ENCODE data around the gene P4HA3. TPM values are rescaled to one million over a fixed set of nuclear protein-coding genes. Genes with fewer than 3 reads are reported as not detected.

The P4HA3 gene
- total RNA-seq, 1 experiment from 2014 or later, result 0.13 TPM

- DNase-seq (ENCODE audit: low spot score), result no peak
- CTCF ChIA-PET, result interaction anchor here (1.1 kb wide), 1 partner anchor 170 kb away, joined by 5 read pairs; no protein-coding TSS in a partner anchor
Observed at GRCh38 chr11:74279256-74279655, 32.2 kb downstream of the P4HA3 start.

GRCh38 chr11:74278721-74279161 lies 32.7 kb downstream of the P4HA3 start:
- CTCF ChIA-PET, result interaction anchor here (1.1 kb wide), 1 partner anchor 171 kb away, joined by 5 read pairs; no protein-coding TSS in a partner anchor
- no peak overlapping the region for H3K4me3 Mint-ChIP-seq
- H3K36me3 Mint-ChIP-seq, result no peaks in the 10 kb centered on the region
- POLR2A ChIA-PET, result no interaction called here
- DNase-seq (ENCODE audit: low spot score), result no peak
- no peak overlapping the region for H3K27ac Mint-ChIP-seq
- no peaks in the 10 kb centered on the region for H3K9me3 Mint-ChIP-seq
- no peak for ATAC-seq
- H3K4me1 Mint-ChIP-seq, result no peaks in the 10 kb centered on the region
- no peaks in the 10 kb centered on the region; the same call in 1 of the 2 replicates for H3K27me3 Mint-ChIP-seq (ENCODE audit: low read depth)
- TF ChIP-seq NFYB (CRISPR knock-in tag; conservative IDR thresholded peaks at IDR 0.05; ENCODE audit: low read depth) (no peak), MYBL2 (CRISPR knock-in tag; IDR thresholded peaks at IDR 0.05) (no peak), STAT6 (CRISPR knock-in tag; conservative IDR thresholded peaks at IDR 0.05; ENCODE audit: low read depth) (no peak), ZNF121 (CRISPR knock-in tag; IDR thresholded peaks at IDR 0.05) (no peak), CBFB (CRISPR knock-in tag; IDR thresholded peaks at IDR 0.05; ENCODE audit: low read depth) (no peak), ATF2 (CRISPR knock-in tag; IDR thresholded peaks at IDR 0.05; ENCODE audit: borderline replicate concordance, low read depth) (no peak)
- TF ChIP-seq, protein P1, sequence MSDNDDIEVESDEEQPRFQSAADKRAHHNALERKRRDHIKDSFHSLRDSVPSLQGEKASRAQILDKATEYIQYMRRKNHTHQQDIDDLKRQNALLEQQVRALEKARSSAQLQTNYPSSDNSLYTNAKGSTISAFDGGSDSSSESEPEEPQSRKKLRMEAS (CRISPR knock-in tag; IDR thresholded peaks at IDR 0.05), result no peak

More at GRCh38 chr11:74279256-74279655, 32.2 kb downstream of the P4HA3 start:
- ATAC-seq, result no peak
- Mint-ChIP-seq H3K4me3 (no peak overlapping the region), H3K36me3 (no peaks in the 10 kb centered on the region), H3K9me3 (no peaks in the 10 kb centered on the region), H3K4me1 (no peaks in the 10 kb centered on the region), H3K27ac (no peak overlapping the region), H3K27me3 (ENCODE audit: low read depth) (no peaks in the 10 kb centered on the region; the same call in 1 of the 2 replicates)
- POLR2A ChIA-PET, result no interaction called here
- TF ChIP-seq ZNF219 (CRISPR knock-in tag; IDR thresholded peaks at IDR 0.05; ENCODE audit: borderline replicate concordance) (no peak), CREB1 (CRISPR knock-in tag; IDR thresholded peaks at IDR 0.05) (no peak), CTCF (IDR thresholded peaks at IDR 0.05) (no peak), ATF1 (CRISPR knock-in tag; IDR thresholded peaks at IDR 0.05) (no peak), ZNF232 (CRISPR knock-in tag; IDR thresholded peaks at IDR 0.05) (no peak), CDX4 (CRISPR knock-in tag; IDR thresholded peaks at IDR 0.05; ENCODE audit: borderline replicate concordance) (no peak), ZNF425 (CRISPR knock-in tag; conservative IDR thresholded peaks at IDR 0.05) (no peak), CREM (CRISPR knock-in tag; IDR thresholded peaks at IDR 0.05) (no peak)
- TF ChIP-seq, protein P2, sequence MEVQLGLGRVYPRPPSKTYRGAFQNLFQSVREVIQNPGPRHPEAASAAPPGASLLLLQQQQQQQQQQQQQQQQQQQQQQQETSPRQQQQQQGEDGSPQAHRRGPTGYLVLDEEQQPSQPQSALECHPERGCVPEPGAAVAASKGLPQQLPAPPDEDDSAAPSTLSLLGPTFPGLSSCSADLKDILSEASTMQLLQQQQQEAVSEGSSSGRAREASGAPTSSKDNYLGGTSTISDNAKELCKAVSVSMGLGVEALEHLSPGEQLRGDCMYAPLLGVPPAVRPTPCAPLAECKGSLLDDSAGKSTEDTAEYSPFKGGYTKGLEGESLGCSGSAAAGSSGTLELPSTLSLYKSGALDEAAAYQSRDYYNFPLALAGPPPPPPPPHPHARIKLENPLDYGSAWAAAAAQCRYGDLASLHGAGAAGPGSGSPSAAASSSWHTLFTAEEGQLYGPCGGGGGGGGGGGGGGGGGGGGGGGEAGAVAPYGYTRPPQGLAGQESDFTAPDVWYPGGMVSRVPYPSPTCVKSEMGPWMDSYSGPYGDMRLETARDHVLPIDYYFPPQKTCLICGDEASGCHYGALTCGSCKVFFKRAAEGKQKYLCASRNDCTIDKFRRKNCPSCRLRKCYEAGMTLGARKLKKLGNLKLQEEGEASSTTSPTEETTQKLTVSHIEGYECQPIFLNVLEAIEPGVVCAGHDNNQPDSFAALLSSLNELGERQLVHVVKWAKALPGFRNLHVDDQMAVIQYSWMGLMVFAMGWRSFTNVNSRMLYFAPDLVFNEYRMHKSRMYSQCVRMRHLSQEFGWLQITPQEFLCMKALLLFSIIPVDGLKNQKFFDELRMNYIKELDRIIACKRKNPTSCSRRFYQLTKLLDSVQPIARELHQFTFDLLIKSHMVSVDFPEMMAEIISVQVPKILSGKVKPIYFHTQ (CRISPR knock-in tag; IDR thresholded peaks at IDR 0.05), result no peak
- TF ChIP-seq, protein P3, sequence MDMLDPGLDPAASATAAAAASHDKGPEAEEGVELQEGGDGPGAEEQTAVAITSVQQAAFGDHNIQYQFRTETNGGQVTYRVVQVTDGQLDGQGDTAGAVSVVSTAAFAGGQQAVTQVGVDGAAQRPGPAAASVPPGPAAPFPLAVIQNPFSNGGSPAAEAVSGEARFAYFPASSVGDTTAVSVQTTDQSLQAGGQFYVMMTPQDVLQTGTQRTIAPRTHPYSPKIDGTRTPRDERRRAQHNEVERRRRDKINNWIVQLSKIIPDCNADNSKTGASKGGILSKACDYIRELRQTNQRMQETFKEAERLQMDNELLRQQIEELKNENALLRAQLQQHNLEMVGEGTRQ (CRISPR knock-in tag; IDR thresholded peaks at IDR 0.05), result no peak
